SKM-1 treated with dmso at 0.1 percent for 144 hours (cell line): Measurements from ENCODE around the gene TEAD2.

Source experiments
- DNase-seq: peaks from one replicate; lab custom pipeline; 2025; ENCODE audit not compliant: unreplicated experiment; lab: John Stamatoyannopoulos, UW

Gene TEAD2

GRCh38 chr19:49294401-49294800 is 67.8 kb downstream of the TEAD2 start:
- DNase-seq: no peak
